ENCODE results near the gene HS3ST3A1. TPM values are rescaled to one million over a fixed set of nuclear protein-coding genes. Genes with fewer than 3 reads are reported as not detected.

The HS3ST3A1 gene
- total RNA-seq, 2 donors from 2014 or later: not detected

- H3K4me3 ChIP-seq: no peak overlapping the region
- TF ChIP-seq CTCF (IDR thresholded peaks at IDR 0.05) (no peak), POLR2A (IDR thresholded peaks at IDR 0.05) (no peak)
- ATAC-seq: no peak
- no peaks in the 10 kb centered on the region for H3K9me3 ChIP-seq
- 67 to 91% methylated on average over 4 of the region's 4 CpGs for WGBS, 2 donors
- intact Hi-C loops (cut with DNase I): no loop called here
- H3K27ac ChIP-seq: no peak overlapping the region
- H3K36me3 ChIP-seq (replicated peaks in 1 of 2; ENCODE audit: insufficient read depth in 1 of 2, low read depth in 2 of 2): no peaks in the 10 kb centered on the region
- H3K4me1 ChIP-seq: no peaks in the 10 kb centered on the region
- peaks cover 0 to 7% of the 10 kb centered on the region in 2 donors for H3K27me3 ChIP-seq
- no peak for DNase-seq
Measured at GRCh38 chr17:13587487-13588338, 14.0 kb downstream of the HS3ST3A1 start.

- H3K27me3 ChIP-seq: no peaks in the 10 kb centered on the region
- DNase-seq (no peak), ATAC-seq (no peak)
- H3K36me3 ChIP-seq (replicated peaks in 1 of 2; ENCODE audit: insufficient read depth in 1 of 2, low read depth in 2 of 2): no peaks in the 10 kb centered on the region
- 33 to 38% methylated on average over 3 of the region's 3 CpGs for WGBS, 2 donors
- TF ChIP-seq CTCF (IDR thresholded peaks at IDR 0.05) (no peak), POLR2A (IDR thresholded peaks at IDR 0.05) (no peak)
- intact Hi-C loops (cut with DNase I): no loop called here
- H3K9me3 ChIP-seq: no peaks in the 10 kb centered on the region
- H3K27ac ChIP-seq: no peak overlapping the region
- H3K4me1 ChIP-seq: no peaks in the 10 kb centered on the region
- H3K4me3 ChIP-seq: no peak overlapping the region
Measured at GRCh38 chr17:13584701-13585080, 17.0 kb downstream of the HS3ST3A1 start.

DNA sequence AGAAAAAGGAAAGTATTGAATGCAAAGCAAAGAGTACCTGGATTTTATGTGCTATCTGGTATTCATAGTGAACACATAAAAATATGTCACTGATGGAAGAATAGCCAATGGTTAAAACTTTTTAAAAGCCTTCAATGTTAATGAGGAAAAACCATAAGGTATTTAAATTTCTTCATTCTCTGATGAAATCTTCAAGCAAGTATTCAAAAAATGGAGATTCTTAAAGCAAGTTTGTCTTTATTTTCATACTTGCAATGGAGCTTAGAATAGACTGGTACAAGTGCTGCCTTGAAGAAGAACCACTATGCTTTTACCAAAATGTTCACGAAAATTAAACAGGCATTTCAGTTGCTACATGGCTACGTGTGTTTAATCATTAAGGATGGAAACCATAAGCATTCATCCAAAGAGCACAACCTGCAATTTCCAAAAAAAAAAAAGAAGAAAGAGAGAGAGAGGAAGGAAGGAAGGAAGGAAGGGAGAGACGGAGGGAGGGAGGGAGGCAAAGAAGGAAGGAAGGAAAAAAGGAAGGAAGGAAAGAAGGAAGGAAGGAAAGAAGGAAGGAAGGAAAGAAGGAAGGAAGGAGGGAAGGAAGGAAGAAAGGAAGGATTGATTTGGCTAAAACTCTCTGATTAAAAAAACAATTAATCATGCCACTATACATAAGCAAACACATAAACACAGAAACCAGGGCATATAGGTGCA lies 17.6 kb downstream of the HS3ST3A1 start:
- ATAC-seq (no peak), DNase-seq (no peak)
- no peaks in the 10 kb centered on the region for H3K27me3 ChIP-seq
- intact Hi-C loops (cut with DNase I): no loop called here
- H3K27ac ChIP-seq: no peak overlapping the region
- WGBS, 2 donors: 80 to 89% methylated on average over 3 of the region's 3 CpGs
- no peak overlapping the region for H3K4me3 ChIP-seq
- TF ChIP-seq POLR2A (IDR thresholded peaks at IDR 0.05) (no peak), CTCF (IDR thresholded peaks at IDR 0.05) (no peak)
- no peaks in the 10 kb centered on the region for H3K9me3 ChIP-seq
- H3K4me1 ChIP-seq: no peaks in the 10 kb centered on the region
- no peaks in the 10 kb centered on the region for H3K36me3 ChIP-seq (replicated peaks in 1 of 2; ENCODE audit: insufficient read depth in 1 of 2, low read depth in 2 of 2)

GRCh38 chr17:13582776-13583547 lies 18.8 kb downstream of the HS3ST3A1 start:
- H3K27me3 ChIP-seq: no peaks in the 10 kb centered on the region
- H3K4me1 ChIP-seq: no peaks in the 10 kb centered on the region
- ATAC-seq: no peak
- H3K4me3 ChIP-seq: no peak overlapping the region
- 71 to 76% methylated on average over 9 of the region's 9 CpGs for WGBS, 2 donors
- no peak overlapping the region for H3K27ac ChIP-seq
- no peaks in the 10 kb centered on the region for H3K36me3 ChIP-seq (replicated peaks in 1 of 2; ENCODE audit: insufficient read depth in 1 of 2, low read depth in 2 of 2)
- intact Hi-C loops (cut with DNase I): no loop called here
- no peaks in the 10 kb centered on the region for H3K9me3 ChIP-seq
- TF ChIP-seq POLR2A (IDR thresholded peaks at IDR 0.05) (no peak), CTCF (IDR thresholded peaks at IDR 0.05) (no peak)
- no peak for DNase-seq

Data from body of pancreas (tissue), 4 donors.